Measurements from ENCODE around the gene ZCWPW1.
"Not testable (repeated sequence)": the region's sequence is repeated elsewhere in the genome, so short reads cannot be mapped to it uniquely, and the experiment has no call there.

DNA sequence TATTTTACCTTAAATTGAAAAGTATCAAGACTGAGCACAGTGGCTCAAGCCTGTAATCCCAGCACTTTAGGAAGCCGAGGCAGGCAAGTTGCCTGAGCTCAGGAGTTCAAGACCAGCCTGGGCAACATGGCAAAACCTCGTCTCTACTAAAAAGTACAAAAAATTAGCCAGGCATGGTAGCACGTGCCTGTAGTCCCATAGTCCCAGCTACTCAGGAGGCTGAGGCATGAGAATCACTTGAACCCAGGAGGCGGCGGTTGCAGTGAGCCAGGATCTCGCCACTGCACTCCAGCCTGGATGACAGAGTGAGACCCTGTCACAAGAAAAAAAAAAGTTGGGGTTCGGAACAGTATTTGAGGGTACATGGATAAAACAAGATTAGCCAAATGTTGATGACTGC lies 10.7 kb upstream of the ZCWPW1 start:
- TF ChIP-seq, protein P1, sequence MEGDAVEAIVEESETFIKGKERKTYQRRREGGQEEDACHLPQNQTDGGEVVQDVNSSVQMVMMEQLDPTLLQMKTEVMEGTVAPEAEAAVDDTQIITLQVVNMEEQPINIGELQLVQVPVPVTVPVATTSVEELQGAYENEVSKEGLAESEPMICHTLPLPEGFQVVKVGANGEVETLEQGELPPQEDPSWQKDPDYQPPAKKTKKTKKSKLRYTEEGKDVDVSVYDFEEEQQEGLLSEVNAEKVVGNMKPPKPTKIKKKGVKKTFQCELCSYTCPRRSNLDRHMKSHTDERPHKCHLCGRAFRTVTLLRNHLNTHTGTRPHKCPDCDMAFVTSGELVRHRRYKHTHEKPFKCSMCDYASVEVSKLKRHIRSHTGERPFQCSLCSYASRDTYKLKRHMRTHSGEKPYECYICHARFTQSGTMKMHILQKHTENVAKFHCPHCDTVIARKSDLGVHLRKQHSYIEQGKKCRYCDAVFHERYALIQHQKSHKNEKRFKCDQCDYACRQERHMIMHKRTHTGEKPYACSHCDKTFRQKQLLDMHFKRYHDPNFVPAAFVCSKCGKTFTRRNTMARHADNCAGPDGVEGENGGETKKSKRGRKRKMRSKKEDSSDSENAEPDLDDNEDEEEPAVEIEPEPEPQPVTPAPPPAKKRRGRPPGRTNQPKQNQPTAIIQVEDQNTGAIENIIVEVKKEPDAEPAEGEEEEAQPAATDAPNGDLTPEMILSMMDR (IDR thresholded peaks at IDR 0.05): not testable (repeated sequence)
- not testable (repeated sequence) for TF ChIP-seq POLR2A (IDR thresholded peaks at IDR 0.05)

Data from testis (tissue), 2 donors.